ENCODE measurements around the gene TRNAU1AP. TPM values are rescaled to one million over a fixed set of nuclear protein-coding genes. Genes with fewer than 3 reads are reported as not detected.

TRNAU1AP gene
- total and polyA plus RNA-seq, 2 of the 13 experiments (the other 11 are each of a cell fraction or from before 2014, with no cell fraction given), result 29.0 to 42.9 TPM

GRCh38 chr1:28592321-28593071 is 39.6 kb downstream of the TRNAU1AP start (continued):
- TF ChIP-seq ZNF382 (CRISPR knock-in tag; IDR thresholded peaks at IDR 0.05; ENCODE audit: borderline replicate concordance) (no peak), ZNF326 (CRISPR knock-in tag; IDR thresholded peaks at IDR 0.05; ENCODE audit: borderline replicate concordance) (no peak), TP53 (CRISPR knock-in tag; conservative IDR thresholded peaks at IDR 0.05) (no peak), MXI1 (IDR thresholded peaks at IDR 0.05; ENCODE audit: borderline replicate concordance, low read depth, low read length) (no peak), CHCHD3 (CRISPR knock-in tag; IDR thresholded peaks at IDR 0.05) (no peak), SMAD3 (CRISPR knock-in tag; IDR thresholded peaks at IDR 0.05) (no peak), NR2F2 (IDR thresholded peaks at IDR 0.05; ENCODE audit: borderline replicate concordance, low read depth) (no peak), ZNF558 (CRISPR knock-in tag; IDR thresholded peaks at IDR 0.05; ENCODE audit: borderline replicate concordance) (no peak), ZNF12 (CRISPR knock-in tag; IDR thresholded peaks at IDR 0.05) (no peak), ATF4 (CRISPR knock-in tag; IDR thresholded peaks at IDR 0.05) (no peak), FOXC1 (CRISPR knock-in tag; IDR thresholded peaks at IDR 0.05; ENCODE audit: borderline replicate concordance) (no peak; the same call in 1 of the 2 replicates), ZNF432 (CRISPR knock-in tag; IDR thresholded peaks at IDR 0.05; ENCODE audit: borderline replicate concordance) (no peak), CEBPB (IDR thresholded peaks at IDR 0.05; ENCODE audit: borderline replicate concordance, low read depth, low read length) (no peak), ZNF562 (CRISPR knock-in tag; IDR thresholded peaks at IDR 0.05; ENCODE audit: borderline replicate concordance) (no peak), ZSCAN29 (CRISPR knock-in tag; conservative IDR thresholded peaks at IDR 0.05) (no peak), SIX1 (CRISPR knock-in tag; IDR thresholded peaks at IDR 0.05; ENCODE audit: borderline replicate concordance) (no peak), TCF12 (IDR thresholded peaks at IDR 0.05) (no peak), TCF12 (CRISPR knock-in tag; IDR thresholded peaks at IDR 0.05) (no peak), ZNF619 (CRISPR knock-in tag; IDR thresholded peaks at IDR 0.05) (no peak), ZNF207 (IDR thresholded peaks at IDR 0.05; ENCODE audit: borderline replicate concordance) (no peak), GTF2F1 (IDR thresholded peaks at IDR 0.05; ENCODE audit: low read length) (no peak), ZNF34 (CRISPR knock-in tag; IDR thresholded peaks at IDR 0.05; ENCODE audit: borderline replicate concordance) (no peak), SNAI1 (CRISPR knock-in tag; IDR thresholded peaks at IDR 0.05; ENCODE audit: borderline replicate concordance) (no peak)
- TF ChIP-seq, protein P1, sequence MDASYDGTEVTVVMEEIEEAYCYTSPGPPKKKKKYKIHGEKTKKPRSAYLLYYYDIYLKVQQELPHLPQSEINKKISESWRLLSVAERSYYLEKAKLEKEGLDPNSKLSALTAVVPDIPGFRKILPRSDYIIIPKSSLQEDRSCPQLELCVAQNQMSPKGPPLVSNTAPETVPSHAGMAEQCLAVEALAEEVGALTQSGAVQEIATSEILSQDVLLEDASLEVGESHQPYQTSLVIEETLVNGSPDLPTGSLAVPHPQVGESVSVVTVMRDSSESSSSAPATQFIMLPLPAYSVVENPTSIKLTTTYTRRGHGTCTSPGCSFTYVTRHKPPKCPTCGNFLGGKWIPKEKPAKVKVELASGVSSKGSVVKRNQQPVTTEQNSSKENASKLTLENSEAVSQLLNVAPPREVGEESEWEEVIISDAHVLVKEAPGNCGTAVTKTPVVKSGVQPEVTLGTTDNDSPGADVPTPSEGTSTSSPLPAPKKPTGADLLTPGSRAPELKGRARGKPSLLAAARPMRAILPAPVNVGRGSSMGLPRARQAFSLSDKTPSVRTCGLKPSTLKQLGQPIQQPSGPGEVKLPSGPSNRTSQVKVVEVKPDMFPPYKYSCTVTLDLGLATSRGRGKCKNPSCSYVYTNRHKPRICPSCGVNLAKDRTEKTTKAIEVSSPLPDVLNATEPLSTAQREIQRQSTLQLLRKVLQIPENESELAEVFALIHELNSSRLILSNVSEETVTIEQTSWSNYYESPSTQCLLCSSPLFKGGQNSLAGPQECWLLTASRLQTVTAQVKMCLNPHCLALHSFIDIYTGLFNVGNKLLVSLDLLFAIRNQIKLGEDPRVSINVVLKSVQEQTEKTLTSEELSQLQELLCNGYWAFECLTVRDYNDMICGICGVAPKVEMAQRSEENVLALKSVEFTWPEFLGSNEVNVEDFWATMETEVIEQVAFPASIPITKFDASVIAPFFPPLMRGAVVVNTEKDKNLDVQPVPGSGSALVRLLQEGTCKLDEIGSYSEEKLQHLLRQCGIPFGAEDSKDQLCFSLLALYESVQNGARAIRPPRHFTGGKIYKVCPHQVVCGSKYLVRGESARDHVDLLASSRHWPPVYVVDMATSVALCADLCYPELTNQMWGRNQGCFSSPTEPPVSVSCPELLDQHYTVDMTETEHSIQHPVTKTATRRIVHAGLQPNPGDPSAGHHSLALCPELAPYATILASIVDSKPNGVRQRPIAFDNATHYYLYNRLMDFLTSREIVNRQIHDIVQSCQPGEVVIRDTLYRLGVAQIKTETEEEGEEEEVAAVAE (CRISPR knock-in tag; IDR thresholded peaks at IDR 0.05; ENCODE audit: borderline replicate concordance), result no peak
- TF ChIP-seq, protein P2, sequence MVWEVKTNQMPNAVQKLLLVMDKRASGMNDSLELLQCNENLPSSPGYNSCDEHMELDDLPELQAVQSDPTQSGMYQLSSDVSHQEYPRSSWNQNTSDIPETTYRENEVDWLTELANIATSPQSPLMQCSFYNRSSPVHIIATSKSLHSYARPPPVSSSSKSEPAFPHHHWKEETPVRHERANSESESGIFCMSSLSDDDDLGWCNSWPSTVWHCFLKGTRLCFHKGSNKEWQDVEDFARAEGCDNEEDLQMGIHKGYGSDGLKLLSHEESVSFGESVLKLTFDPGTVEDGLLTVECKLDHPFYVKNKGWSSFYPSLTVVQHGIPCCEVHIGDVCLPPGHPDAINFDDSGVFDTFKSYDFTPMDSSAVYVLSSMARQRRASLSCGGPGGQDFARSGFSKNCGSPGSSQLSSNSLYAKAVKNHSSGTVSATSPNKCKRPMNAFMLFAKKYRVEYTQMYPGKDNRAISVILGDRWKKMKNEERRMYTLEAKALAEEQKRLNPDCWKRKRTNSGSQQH (CRISPR knock-in tag; IDR thresholded peaks at IDR 0.05; ENCODE audit: low read depth), result no peak
